IMR-90 (cell line): ENCODE results near the gene TXNDC8. TPM values are rescaled to one million over a fixed set of nuclear protein-coding genes. Genes with fewer than 3 reads are reported as not detected.

Experiments used
- ATAC-seq: fragments of 200-7000 bp; cut with Tn5 transposase; 2 replicates; pipeline ENCODE4 v1.9.1; 2020; ENCODE audit warnings: low read depth, mild to moderate bottlenecking, moderate library complexity
- BruUV-seq: library from RNA; stranded (reverse); fragments of 400-500 nt; replicated peaks from 2 replicates; lab custom pipeline; 2021; lab: Mats Ljungman, UMichigan
- CTCF ChIA-PET: fragments of 300-600 bp; formaldehyde crosslinking; extraction: SDS; loops from one replicate; lab custom pipeline; 2021; ENCODE audit warnings: antibody characterized with exemption; lab: Yijun Ruan, JAX
- POLR2A ChIA-PET: fragments of 300-600 bp; sonication (Branson Sonifier 250); formaldehyde crosslinking; loops from one replicate; lab custom pipeline; 2022; ENCODE audit warnings: antibody characterized with exemption; ENCODE audit not compliant: unreplicated experiment; lab: Charles Lee
- DNase-seq: peaks from one replicate; pipeline ENCODE4 v3.0.0; 2013
- H2AFZ ChIP-seq: replicated peaks from 2 replicates; pipeline ENCODE3; 2013; ENCODE audit warnings: low read length, mild to moderate bottlenecking; ENCODE audit not compliant: poor library complexity
- H2AK5ac ChIP-seq: 2 replicates; pipeline ENCODE4 v1.6.1; 2013; ENCODE audit warnings: low read depth, low read length, inconsistent platforms
- H2AK9ac ChIP-seq: replicated peaks from 2 replicates; pipeline ENCODE3; 2013; ENCODE audit warnings: mild to moderate bottlenecking, low read depth, low read length, moderate library complexity; ENCODE audit not compliant: poor library complexity
- H2BK120ac ChIP-seq: 2 replicates; pipeline ENCODE4 v1.6.1; 2013; ENCODE audit warnings: low read depth, low read length, inconsistent platforms
- H2BK15ac ChIP-seq: 3 replicates; pipeline ENCODE4 v1.6.1; 2013; ENCODE audit warnings: low read depth, low read length, inconsistent platforms
- H2BK20ac ChIP-seq: 2 replicates; pipeline ENCODE4 v1.6.1; 2013; ENCODE audit warnings: low read depth, mild to moderate bottlenecking, inconsistent platforms, low read length, moderate library complexity
- H2BK5ac ChIP-seq: 2 replicates; pipeline ENCODE4 v1.6.1; 2013; ENCODE audit warnings: mild to moderate bottlenecking, low read depth, low read length, inconsistent platforms; ENCODE audit not compliant: poor library complexity, severe bottlenecking
- H3K14ac ChIP-seq: replicated peaks from 2 replicates; pipeline ENCODE4 v1.6.1; 2013; ENCODE audit warnings: low read depth, low read length, inconsistent platforms
- H3K18ac ChIP-seq: 2 replicates; pipeline ENCODE4 v1.6.1; 2013; ENCODE audit warnings: low read depth, low read length, control low read depth
- H3K23ac ChIP-seq: 2 replicates; pipeline ENCODE4 v1.6.1; 2013; ENCODE audit warnings: low read depth, low read length, inconsistent platforms
- H3K27ac ChIP-seq: 2 replicates; pipeline ENCODE4 v1.5.1; 2013; ENCODE audit warnings: mild to moderate bottlenecking, control low read depth, low read length; ENCODE audit not compliant: insufficient read depth
- H3K27me3 ChIP-seq: 2 replicates; pipeline ENCODE4 v1.6.1; 2013; ENCODE audit warnings: low read length; ENCODE audit not compliant: control insufficient read depth, insufficient read depth
- H3K36me3 ChIP-seq: 2 replicates; pipeline ENCODE4 v1.6.1; 2013; ENCODE audit warnings: low read length, mixed read lengths; ENCODE audit not compliant: control insufficient read depth, insufficient read depth
- H3K4ac ChIP-seq: 2 replicates; pipeline ENCODE4 v1.6.1; 2013; ENCODE audit warnings: low read depth, low read length, inconsistent platforms
- H3K4me1 ChIP-seq: 2 replicates; pipeline ENCODE4 v1.6.1; 2013; ENCODE audit warnings: low read length, mixed read lengths; ENCODE audit not compliant: control insufficient read depth, insufficient read depth
- H3K4me2 ChIP-seq: 2 replicates; pipeline ENCODE4 v1.6.1; 2013; ENCODE audit warnings: low read depth, mild to moderate bottlenecking, control low read depth, low read length, moderate library complexity
- H3K4me3 ChIP-seq: 2 replicates; pipeline ENCODE4 v1.5.1; 2013; ENCODE audit warnings: low read depth, mild to moderate bottlenecking, control low read depth, low read length, moderate library complexity; ENCODE audit not compliant: insufficient read depth
- H3K56ac ChIP-seq: 2 replicates; pipeline ENCODE4 v1.6.1; 2013; ENCODE audit warnings: low read length, inconsistent platforms; ENCODE audit not compliant: insufficient read depth; ENCODE audit errors: extremely low read depth
- H3K79me1 ChIP-seq, 2 experiments: 2 replicates each; pipeline ENCODE4 v1.6.1; 2013; ENCODE audit warnings: low read length in 2 of 2, inconsistent platforms in 1 of 2, low read depth in 1 of 2
- H3K9ac ChIP-seq: 2 replicates; pipeline ENCODE4 v1.6.1; 2013; ENCODE audit warnings: low read depth, low read length, control low read depth
- H3K9me1 ChIP-seq: 2 replicates; pipeline ENCODE4 v1.6.1; 2013; ENCODE audit warnings: low read length, inconsistent platforms; ENCODE audit not compliant: insufficient read depth
- H3K9me3 ChIP-seq: 2 replicates; pipeline ENCODE4 v1.6.1; 2013; ENCODE audit warnings: low read length; ENCODE audit not compliant: control insufficient read depth, insufficient read depth
- H4K20me1 ChIP-seq: 2 replicates; pipeline ENCODE4 v1.6.1; 2013; ENCODE audit warnings: low read length, inconsistent platforms; ENCODE audit not compliant: insufficient read depth
- H4K5ac ChIP-seq: 2 replicates; pipeline ENCODE4 v1.6.1; 2013; ENCODE audit warnings: mild to moderate bottlenecking, low read depth, low read length, control low read depth
- H4K8ac ChIP-seq, 2 experiments: 2 replicates each; pipeline ENCODE4 v1.6.1; 2013; ENCODE audit warnings: low read depth in 2 of 2, low read length in 2 of 2, control low read depth in 1 of 2, inconsistent platforms in 1 of 2
- H4K91ac ChIP-seq: 2 replicates; pipeline ENCODE4 v1.6.1; 2013; ENCODE audit warnings: low read depth, low read length, inconsistent platforms; ENCODE audit not compliant: insufficient read depth
- POLR2A ChIP-seq: IDR thresholded peaks from 2 replicates; pipeline ENCODE4 v1.6.1; 2012; ENCODE audit warnings: mild to moderate bottlenecking, low read depth, low read length
- WGBS, 2 experiments: methylation state at CpG; one replicate each; pipeline versions ENCODE4 v1.1.5 to v1.1.7; 2013; ENCODE audit warnings: missing lambda C conversion rate in 2 of 2; ENCODE audit not compliant: insufficient read length in 1 of 2; ENCODE audit errors: extremely low coverage in 2 of 2; 5-methylcytosine and 5-hydroxymethylcytosine counted together
- dilution Hi-C: fragments of 300-500 bp; cut with HindIII; formaldehyde crosslinking; loops from one replicate; pipeline ENCODE4 v1.14.3; 2018; ENCODE audit warnings: low sequenced_read_pairs; ENCODE audit not compliant: unreplicated experiment
- in situ Hi-C: fragments of 300-500 bp; cut with MboI; formaldehyde crosslinking; loops from 3 replicates; pipeline ENCODE4 v1.14.3; 2019; ENCODE audit warnings: low sequenced_read_pairs, inconsistent platforms, mixed read lengths
- intact Hi-C: fragments of 100-400 bp; cut with micrococcal nuclease; formaldehyde crosslinking; loops from 2 replicates; pipeline ENCODE4 v1.10.0; 2022
- polyA plus RNA-seq, 3 experiments: library from polyadenylated mRNA; depleted of rRNA; stranded (reverse); fragments of >200 nt; gene quantifications; 2 replicates each; pipeline ENCODE4 v1.2.3, GENCODE V29; 2012; ENCODE audit warnings: low replicate concordance in 1 of 3
- total RNA-seq: library from RNA; depleted of rRNA; stranded (reverse); fragments of >200 nt; gene quantifications from 2 replicates; pipeline ENCODE4 v1.2.3, GENCODE V29; 2012

Gene TXNDC8
- total and polyA plus RNA-seq, 2 of the 4 experiments (the other 2 are of a cell fraction) = not detected

- Histone ChIP-seq H4K5ac (no peak overlapping the region), H2BK15ac (no peak overlapping the region), H3K4me1 (peaks cover 2% of the 10 kb centered on the region; the same call in 1 of the 2 replicates), H2AFZ (no peak overlapping the region), H3K79me1 (no peaks in the 10 kb centered on the region), H3K9me3 (no peaks in the 10 kb centered on the region), H2BK120ac (no peak overlapping the region), H3K23ac (no peak overlapping the region), H3K18ac (no peak overlapping the region), H3K4ac (no peak overlapping the region), H2BK5ac (no peak overlapping the region), H2AK9ac (no peak overlapping the region), H3K9ac (no peak overlapping the region), H4K91ac (no peak overlapping the region), H4K8ac (no peak overlapping the region), H3K36me3 (no peaks in the 10 kb centered on the region), H3K27me3 (peaks cover 6% of the 10 kb centered on the region; the same call in 1 of the 2 replicates), H3K9me1 (no peaks in the 10 kb centered on the region), H3K27ac (no peak overlapping the region), H3K4me2 (no peak overlapping the region), H4K20me1 (no peaks in the 10 kb centered on the region), H3K14ac (no peak overlapping the region), H3K4me3 (no peak overlapping the region), H2BK20ac (no peak overlapping the region), H2AK5ac (no peak overlapping the region), H3K56ac (no peak overlapping the region)
- ChIA-PET POLR2A (no interaction called here), CTCF (no interaction called here)
- in situ Hi-C loops = loop anchor here (25.0 kb wide), 1 partner anchor 330 kb away; no protein-coding TSS in a partner anchor
- WGBS, 2 experiments = no CpG with 5 or more reads among the region's 6 CpGs
- dilution Hi-C loops = no loop called here
- DNase-seq = no peak
- BruUV-seq = no TSS peak
- no peak for TF ChIP-seq POLR2A
- ATAC-seq = no peak
- intact Hi-C loops = no loop called here
Measured at GRCh38 chr9:110282739-110283081, 55.0 kb downstream of the TXNDC8 start.
